GM12878 (cell line): ENCODE measurements around the gene OSBPL10. TPM values are rescaled to one million over a fixed set of nuclear protein-coding genes. Genes with fewer than 3 reads are reported as not detected.

Experiments used
- ATAC-seq: fragments of 200-7000 bp; cut with Tn5 transposase; 3 replicates; pipeline ENCODE4 v1.9.1; 2020; ENCODE audit warnings: mild to moderate bottlenecking, moderate library complexity
- BruUV-seq: library from RNA; stranded (reverse); fragments of 400-500 nt; replicated peaks from 2 replicates; lab custom pipeline; 2021; lab: Mats Ljungman, UMichigan
- CTCF ChIA-PET: fragments of 300-600 bp; sonication (Branson Sonifier 250); formaldehyde crosslinking; extraction: SDS; loops from one replicate; lab custom pipeline; 2021; ENCODE audit warnings: inconsistent platforms; lab: Yijun Ruan, JAX
- POLR2A ChIA-PET: fragments of 350-600 bp; formaldehyde crosslinking; extraction: SDS; loops from one replicate; lab custom pipeline; 2021; ENCODE audit warnings: inconsistent platforms; lab: Charles Lee
- RAD21 ChIA-PET: fragments of 300-600 bp; sonication (Branson Sonifier 250); formaldehyde crosslinking; loops from one replicate; lab custom pipeline; 2023; ENCODE audit warnings: antibody characterized with exemption; ENCODE audit not compliant: unreplicated experiment; lab: Charles Lee
- SMC1A ChIA-PET: fragments of 300-600 bp; sonication (Branson Sonifier 250); formaldehyde crosslinking; loops from one replicate; lab custom pipeline; 2023; ENCODE audit not compliant: unreplicated experiment, uncharacterized antibody; lab: Charles Lee
- DNase-seq: peaks from one replicate; pipeline ENCODE4 v3.0.0-alpha.2; 2011; ENCODE audit warnings: low read depth, low spot score
- FAIRE-seq: peaks from 3 replicates; lab custom pipeline; 2011; peaks lifted over from hg19 to GRCh38; lab: Jason Lieb, UNC
- H2AFZ ChIP-seq: 2 replicates; pipeline ENCODE4 v1.6.0; 2011; ENCODE audit warnings: low read depth, low read length, control low read depth; ENCODE audit not compliant: control insufficient read depth
- H3K27ac ChIP-seq: 2 replicates; pipeline ENCODE4 v1.5.1; 2011; ENCODE audit warnings: control low read depth; ENCODE audit not compliant: control insufficient read depth, insufficient read depth
- H3K27me3 ChIP-seq, 2 experiments: replicated peaks in 1 of 2; 2 replicates each; pipeline versions ENCODE4 v1.6.0 to v1.6.1; 2011; ENCODE audit warnings: low read length in 1 of 2; ENCODE audit not compliant: control insufficient read depth in 2 of 2, insufficient read depth in 2 of 2
- H3K36me3 ChIP-seq, 2 experiments: 2 replicates each; pipeline ENCODE4 v1.5.1; 2011; ENCODE audit warnings: low read length in 1 of 2; ENCODE audit not compliant: control insufficient read depth in 2 of 2, insufficient read depth in 2 of 2
- H3K4me1 ChIP-seq: 2 replicates; pipeline ENCODE4 v1.6.1; 2011; ENCODE audit warnings: mild to moderate bottlenecking, low read length, moderate library complexity, mixed read lengths; ENCODE audit not compliant: control insufficient read depth, insufficient read depth
- H3K4me2 ChIP-seq: 2 replicates; pipeline ENCODE4 v1.6.0; 2011; ENCODE audit warnings: control low read depth; ENCODE audit not compliant: control insufficient read depth, insufficient read depth
- H3K4me3 ChIP-seq: fragments of 200-600 bp; sonication (generic); 2 replicates; pipeline ENCODE4 v1.5.1; 2016
- H3K79me2 ChIP-seq: 2 replicates; pipeline ENCODE4 v1.6.0; 2011; ENCODE audit warnings: low read length; ENCODE audit not compliant: control insufficient read depth, insufficient read depth
- H3K9ac ChIP-seq: 2 replicates; pipeline ENCODE4 v1.8.0; 2011; ENCODE audit warnings: low read length, control low read depth, mixed read lengths; ENCODE audit not compliant: control insufficient read depth, insufficient read depth
- H3K9me3 ChIP-seq: replicated peaks from 3 replicates; pipeline ENCODE4 v1.5.1; 2011; ENCODE audit warnings: mild to moderate bottlenecking, low read length; ENCODE audit not compliant: control insufficient read depth, insufficient read depth
- H4K20me1 ChIP-seq: 2 replicates; pipeline ENCODE4 v1.6.0; 2011; ENCODE audit not compliant: control insufficient read depth, insufficient read depth
- BACH1 ChIP-seq: fragments of 450-650 bp; IDR thresholded peaks from 2 replicates; pipeline ENCODE4 v1.6.1; 2017; ENCODE audit warnings: mild to moderate bottlenecking, borderline replicate concordance
- BHLHE40 ChIP-seq, 2 experiments: fragments of 450-650 bp in 1 of 2; IDR thresholded peaks; 2 replicates each; pipeline ENCODE4 v1.6.1; 2011 to 2017; ENCODE audit warnings: low read depth in 2 of 2, borderline replicate concordance in 1 of 2, improper control_type of control experiment in 1 of 2, low read length in 1 of 2, mild to moderate bottlenecking in 1 of 2
- E4F1 ChIP-seq: fragments of 450-650 bp; IDR thresholded peaks from 2 replicates; pipeline ENCODE4 v1.6.1; 2018; ENCODE audit warnings: borderline replicate concordance, mild to moderate bottlenecking; ENCODE audit not compliant: partially characterized antibody
- FOXK2 ChIP-seq: fragments of 450-650 bp; IDR thresholded peaks from 2 replicates; pipeline ENCODE4 v1.6.1; 2017; ENCODE audit warnings: mild to moderate bottlenecking, moderate library complexity
- HDAC6 ChIP-seq: fragments of 200-600 bp; sonication (generic); IDR thresholded peaks from one replicate; pipeline ENCODE4 v1.8.0; 2017; ENCODE audit warnings: antibody characterized with exemption; ENCODE audit not compliant: unreplicated experiment
- KDM1A ChIP-seq: fragments of 200-600 bp; sonication (generic); IDR thresholded peaks from 2 replicates; pipeline ENCODE4 v1.6.1; 2016; ENCODE audit warnings: borderline replicate concordance
- MEF2A ChIP-seq: IDR thresholded peaks from 2 replicates; pipeline ENCODE4 v1.6.1; 2011; ENCODE audit warnings: low read depth, mild to moderate bottlenecking, low read length, moderate library complexity; ENCODE audit not compliant: insufficient read depth
- PBX3 ChIP-seq: IDR thresholded peaks from 2 replicates; pipeline ENCODE4 v1.6.1; 2011; ENCODE audit warnings: mild to moderate bottlenecking, low read depth, low read length, moderate library complexity; ENCODE audit not compliant: insufficient replicate concordance
- PML ChIP-seq: IDR thresholded peaks from 2 replicates; pipeline ENCODE4 v1.6.1; 2012; ENCODE audit warnings: low read length, inconsistent platforms
- SMARCA5 ChIP-seq: fragments of 450-650 bp; IDR thresholded peaks from 2 replicates; pipeline ENCODE4 v1.6.1; 2017; ENCODE audit warnings: mild to moderate bottlenecking
- SMC3 ChIP-seq: IDR thresholded peaks from 2 replicates; pipeline ENCODE4 v1.6.1; 2011; ENCODE audit warnings: low read length, improper control_type of control experiment, borderline replicate concordance
- SP1 ChIP-seq: IDR thresholded peaks from one replicate; pipeline ENCODE4 v1.6.1; 2011; ENCODE audit warnings: low read depth, low read length
- TARDBP ChIP-seq: IDR thresholded peaks from 2 replicates; pipeline ENCODE4 v1.6.1; 2016; ENCODE audit warnings: borderline replicate concordance
- TCF7 ChIP-seq: IDR thresholded peaks from 2 replicates; pipeline ENCODE4 v1.6.1; 2014; ENCODE audit warnings: antibody characterized with exemption, borderline replicate concordance
- ZBED1 ChIP-seq: IDR thresholded peaks from 2 replicates; pipeline ENCODE4 v1.6.1; 2016; ENCODE audit warnings: borderline replicate concordance
- WGBS: methylation state at CpG from one replicate; pipeline ENCODE4 v1.1.6; 2016; ENCODE audit warnings: low lambda C conversion rate; ENCODE audit not compliant: insufficient replicate concordance, insufficient coverage; ENCODE audit errors: missing lambda C conversion rate; 5-methylcytosine and 5-hydroxymethylcytosine counted together
- in situ Hi-C: fragments of 300-500 bp; cut with MboI; formaldehyde crosslinking; loops from 9 replicates; pipeline ENCODE4 v1.14.3; 2018; ENCODE audit warnings: mixed read lengths
- intact Hi-C: fragments of 100-400 bp; cut with micrococcal nuclease; formaldehyde crosslinking; loops from one replicate; pipeline ENCODE4 v1.14.2; 2022; ENCODE audit not compliant: unreplicated experiment
- polyA plus RNA-seq, 11 experiments: library from polyadenylated mRNA; depleted of rRNA in 4 of 11; unstranded in 6 of 11; stranded (reverse) in 5 of 11; fragments of >200 nt; fragmentation: Nextera tagmentation in 4 of 11; fragmentation: Illumina TruSeq in 1 of 11; extraction: Ambion mirVana in 4 of 11; extraction: Trizol in 1 of 11; gene quantifications; 1 replicate in 1 of 11; 2 replicates in 10 of 11; pipeline versions ENCODE4 v1.2.1 to v1.2.3, GENCODE V29; 2011 to 2016; ENCODE audit warnings: inconsistent platforms in 2 of 11, missing spikeins in 2 of 11, low read depth in 1 of 11
- total RNA-seq, 4 experiments: library from RNA; depleted of rRNA in 3 of 4; stranded (reverse); fragments of >200 nt in 3 of 4; fragmentation: Illumina TruSeq in 1 of 4; extraction: Trizol in 1 of 4; gene quantifications; 2 replicates each; pipeline versions ENCODE4 v1.2.1 to v1.2.3, GENCODE V29; 2013 to 2021
- TF ChIP-seq, protein P1 (sequence below): IDR thresholded peaks from 2 replicates; pipeline ENCODE4 v1.6.1; 2012; ENCODE audit warnings: mild to moderate bottlenecking, low read depth, low read length
- TF ChIP-seq, protein P2 (sequence below): fragments of 450-650 bp; IDR thresholded peaks from 2 replicates; pipeline ENCODE4 v1.6.1; 2017; ENCODE audit warnings: mild to moderate bottlenecking, low read depth, inconsistent platforms; ENCODE audit not compliant: poor library complexity, severe bottlenecking

OSBPL10 gene
- total and polyA plus RNA-seq, 10 of the 15 experiments (the other 5 are each of a cell fraction or from before 2014, with no cell fraction given) = 0.03 to 0.25 (median 0.09) TPM; not detected in 5

GRCh38 chr3:31895471-31895870 is 85.6 kb downstream of the OSBPL10 start:
- intact Hi-C loops = no loop called here
- TF ChIP-seq PML (no peak), FOXK2 (no peak), SMARCA5 (no peak), KDM1A (no peak), ZBED1 (no peak), BACH1 (no peak), MEF2A (no peak), SP1 (no peak), PBX3 (no peak), SMC3 (no peak), TCF7 (no peak), HDAC6 (no peak), TARDBP (no peak), E4F1 (no peak), BHLHE40 (IDR thresholded peaks at IDR 0.05; ENCODE audit: borderline replicate concordance in 1 of 2, low read depth in 2 of 2, low read length in 1 of 2) (no peak)
- TF ChIP-seq, protein P1, sequence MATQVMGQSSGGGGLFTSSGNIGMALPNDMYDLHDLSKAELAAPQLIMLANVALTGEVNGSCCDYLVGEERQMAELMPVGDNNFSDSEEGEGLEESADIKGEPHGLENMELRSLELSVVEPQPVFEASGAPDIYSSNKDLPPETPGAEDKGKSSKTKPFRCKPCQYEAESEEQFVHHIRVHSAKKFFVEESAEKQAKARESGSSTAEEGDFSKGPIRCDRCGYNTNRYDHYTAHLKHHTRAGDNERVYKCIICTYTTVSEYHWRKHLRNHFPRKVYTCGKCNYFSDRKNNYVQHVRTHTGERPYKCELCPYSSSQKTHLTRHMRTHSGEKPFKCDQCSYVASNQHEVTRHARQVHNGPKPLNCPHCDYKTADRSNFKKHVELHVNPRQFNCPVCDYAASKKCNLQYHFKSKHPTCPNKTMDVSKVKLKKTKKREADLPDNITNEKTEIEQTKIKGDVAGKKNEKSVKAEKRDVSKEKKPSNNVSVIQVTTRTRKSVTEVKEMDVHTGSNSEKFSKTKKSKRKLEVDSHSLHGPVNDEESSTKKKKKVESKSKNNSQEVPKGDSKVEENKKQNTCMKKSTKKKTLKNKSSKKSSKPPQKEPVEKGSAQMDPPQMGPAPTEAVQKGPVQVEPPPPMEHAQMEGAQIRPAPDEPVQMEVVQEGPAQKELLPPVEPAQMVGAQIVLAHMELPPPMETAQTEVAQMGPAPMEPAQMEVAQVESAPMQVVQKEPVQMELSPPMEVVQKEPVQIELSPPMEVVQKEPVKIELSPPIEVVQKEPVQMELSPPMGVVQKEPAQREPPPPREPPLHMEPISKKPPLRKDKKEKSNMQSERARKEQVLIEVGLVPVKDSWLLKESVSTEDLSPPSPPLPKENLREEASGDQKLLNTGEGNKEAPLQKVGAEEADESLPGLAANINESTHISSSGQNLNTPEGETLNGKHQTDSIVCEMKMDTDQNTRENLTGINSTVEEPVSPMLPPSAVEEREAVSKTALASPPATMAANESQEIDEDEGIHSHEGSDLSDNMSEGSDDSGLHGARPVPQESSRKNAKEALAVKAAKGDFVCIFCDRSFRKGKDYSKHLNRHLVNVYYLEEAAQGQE = no peak
- TF ChIP-seq, protein P2, sequence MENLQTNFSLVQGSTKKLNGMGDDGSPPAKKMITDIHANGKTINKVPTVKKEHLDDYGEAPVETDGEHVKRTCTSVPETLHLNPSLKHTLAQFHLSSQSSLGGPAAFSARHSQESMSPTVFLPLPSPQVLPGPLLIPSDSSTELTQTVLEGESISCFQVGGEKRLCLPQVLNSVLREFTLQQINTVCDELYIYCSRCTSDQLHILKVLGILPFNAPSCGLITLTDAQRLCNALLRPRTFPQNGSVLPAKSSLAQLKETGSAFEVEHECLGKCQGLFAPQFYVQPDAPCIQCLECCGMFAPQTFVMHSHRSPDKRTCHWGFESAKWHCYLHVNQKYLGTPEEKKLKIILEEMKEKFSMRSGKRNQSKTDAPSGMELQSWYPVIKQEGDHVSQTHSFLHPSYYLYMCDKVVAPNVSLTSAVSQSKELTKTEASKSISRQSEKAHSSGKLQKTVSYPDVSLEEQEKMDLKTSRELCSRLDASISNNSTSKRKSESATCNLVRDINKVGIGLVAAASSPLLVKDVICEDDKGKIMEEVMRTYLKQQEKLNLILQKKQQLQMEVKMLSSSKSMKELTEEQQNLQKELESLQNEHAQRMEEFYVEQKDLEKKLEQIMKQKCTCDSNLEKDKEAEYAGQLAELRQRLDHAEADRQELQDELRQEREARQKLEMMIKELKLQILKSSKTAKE = no peak

More at GRCh38 chr3:31895471-31895870, 85.6 kb downstream of the OSBPL10 start:
- in situ Hi-C loops = no loop called here
- SMC1A ChIA-PET = no interaction called here
- WGBS = 19% methylated on average over 2 of the region's 2 CpGs
- H3K9me3 ChIP-seq = no peaks in the 10 kb centered on the region
- BruUV-seq = no TSS peak
- H3K79me2 ChIP-seq = no peaks in the 10 kb centered on the region
- CTCF ChIA-PET = interaction anchor here (0.7 kb wide), 1 partner anchor 49 kb away, joined by 5 read pairs; no protein-coding TSS in a partner anchor
- H3K4me2 ChIP-seq = no peak overlapping the region
- POLR2A ChIA-PET = no interaction called here
- no peak overlapping the region for H3K4me3 ChIP-seq
- H3K36me3 ChIP-seq = no peaks in the 10 kb centered on the region; a peak in 1 of 4 replicates
- DNase-seq (no peak), ATAC-seq (no peak), FAIRE-seq (no peak)
- RAD21 ChIA-PET = no interaction called here
- H2AFZ ChIP-seq = no peak overlapping the region
- H4K20me1 ChIP-seq = no peaks in the 10 kb centered on the region
- H3K27ac ChIP-seq = no peak overlapping the region
- no peak overlapping the region for H3K9ac ChIP-seq
- H3K27me3 ChIP-seq = no peaks in the 10 kb centered on the region; a peak in 1 of 4 replicates
- no peaks in the 10 kb centered on the region for H3K4me1 ChIP-seq
